Lung (tissue), 12 donors: ENCODE results near the gene XXYLT1. TPM values are rescaled to one million over a fixed set of nuclear protein-coding genes. Genes with fewer than 3 reads are reported as not detected.
A peak's percentile ranks its signal among the peaks of the same experiment; 100 is the strongest.

ENCODE experiments used
- ATAC-seq: fragments of 200-7000 bp; cut with Tn5 transposase; one replicate; pipeline ENCODE4 v1.9.1; 2020; ENCODE audit warnings: moderate number of reproducible peaks; ENCODE audit not compliant: insufficient read depth, low FRiP score
- DNase-seq, 3 donors: peaks; one replicate each; pipeline ENCODE4 v3.0.0-alpha.2; 2013 to 2017
- H3K27ac ChIP-seq, 2 donors: one replicate each; pipeline ENCODE4 v1.5.1; 2013; ENCODE audit warnings: mild to moderate bottlenecking in 2 of 2, moderate library complexity in 2 of 2, control low read depth in 1 of 2, inconsistent platforms in 1 of 2, low read depth in 1 of 2, low read length in 1 of 2
- H3K27me3 ChIP-seq, 3 donors: one replicate each; pipeline ENCODE4 v1.5.1; 2013; ENCODE audit warnings: low read length in 2 of 3; ENCODE audit not compliant: control insufficient read depth in 3 of 3, insufficient read depth in 3 of 3
- H3K36me3 ChIP-seq, 4 donors: one replicate each; pipeline ENCODE4 v1.5.1; 2013; ENCODE audit warnings: low read length in 4 of 4, mild to moderate bottlenecking in 1 of 4, moderate library complexity in 1 of 4; ENCODE audit not compliant: control insufficient read depth in 4 of 4, insufficient read depth in 4 of 4
- H3K4me1 ChIP-seq, 5 donors: one replicate each; pipeline ENCODE4 v1.5.1; 2013; ENCODE audit warnings: low read length in 5 of 5, mild to moderate bottlenecking in 2 of 5, moderate library complexity in 1 of 5; ENCODE audit not compliant: control insufficient read depth in 5 of 5, insufficient read depth in 5 of 5
- H3K4me3 ChIP-seq: one replicate; pipeline ENCODE4 v1.5.1; 2013; ENCODE audit warnings: mild to moderate bottlenecking, control low read depth, moderate library complexity
- H3K9ac ChIP-seq, 2 donors: one replicate each; pipeline ENCODE4 v1.5.1; 2013; ENCODE audit warnings: low read length in 2 of 2, control low read depth in 1 of 2; ENCODE audit not compliant: insufficient read depth in 1 of 2
- H3K9me3 ChIP-seq, 4 donors: one replicate each; pipeline ENCODE4 v1.5.1; 2013; ENCODE audit warnings: low read length in 3 of 4, mild to moderate bottlenecking in 1 of 4, moderate library complexity in 1 of 4; ENCODE audit not compliant: control insufficient read depth in 4 of 4, insufficient read depth in 3 of 4
- CTCF ChIP-seq: IDR thresholded peaks from 2 replicates; pipeline ENCODE4 v1.5.1; 2012; ENCODE audit warnings: mild to moderate bottlenecking; ENCODE audit errors: control extremely low read depth, extremely low read depth
- WGBS, 2 donors: extraction: QIAGEN DNeasy Blood & Tissue Kit; methylation state at CpG; one replicate each; pipeline ENCODE4 v1.1.7; 2013; 5-methylcytosine and 5-hydroxymethylcytosine counted together
- polyA plus RNA-seq, 2 donors: library from polyadenylated mRNA; stranded (reverse); fragments of 200-250 nt; gene quantifications; one replicate each; pipeline ENCODE4 v1.2.1, GENCODE V29; 2013
- total RNA-seq, 2 donors: library from RNA; depleted of rRNA in 1 of 2; stranded (reverse); fragments of >200 nt in 1 of 2; gene quantifications; one replicate each; pipeline ENCODE4 v1.2.1, GENCODE V29; 2014 to 2021
- donor health status: control.
- donor health status: control.
- donor health status: Bipolar disorder and iron deficiency.
- donor health status: healthy.
- donor health status: DM: yes; HTN: yes; CAD: no.

XXYLT1 gene
- total and polyA plus RNA-seq, 4 donors: 4.7 to 15.4 (median 11.4) TPM

- Histone ChIP-seq H3K27ac (no peak overlapping the region), H3K4me3 (no peak overlapping the region), H3K36me3 (no peaks in the 10 kb centered on the region), H3K9me3 (no peaks in the 10 kb centered on the region), H3K27me3 (no peaks in the 10 kb centered on the region), H3K4me1 (peaks cover 0 to 16% (median 0%) of the 10 kb centered on the region in 5 donors), H3K9ac (no peak overlapping the region)
- TF ChIP-seq CTCF: no peak
- no peak for ATAC-seq
- DNase-seq: no peak
- WGBS, 2 donors: 97 to 98% methylated on average over 8 of the region's 8 CpGs
Observed at GRCh38 chr3:195248281-195248680, 22.7 kb downstream of the XXYLT1 start.

GRCh38 chr3:195247863-195248189, 23.1 kb downstream of the XXYLT1 start:
- H3K4me3 ChIP-seq: no peak overlapping the region
- ATAC-seq (no peak), DNase-seq (no peak)
- H3K27me3 ChIP-seq: no peaks in the 10 kb centered on the region
- H3K4me1 ChIP-seq: peaks cover 0 to 11% (median 0%) of the 10 kb centered on the region in 5 donors
- H3K27ac ChIP-seq: peak overlapping the region in 1 of 2 donors; percentile 41
- TF ChIP-seq CTCF: no peak
- WGBS, 2 donors: 80% methylated on average over 8 of the region's 8 CpGs
- H3K9me3 ChIP-seq: no peaks in the 10 kb centered on the region
- no peak overlapping the region for H3K9ac ChIP-seq
- H3K36me3 ChIP-seq: no peaks in the 10 kb centered on the region

- no peak for DNase-seq
- no peak overlapping the region for H3K9ac ChIP-seq
- peak overlapping the region in 1 of 2 donors; percentile 41 for H3K27ac ChIP-seq
- no peaks in the 10 kb centered on the region for H3K27me3 ChIP-seq
- peaks cover 0 to 6% (median 0%) of the 10 kb centered on the region in 5 donors for H3K4me1 ChIP-seq
- no peak for TF ChIP-seq CTCF
- H3K36me3 ChIP-seq: no peaks in the 10 kb centered on the region
- 89 to 92% methylated on average over 24 of the region's 24 CpGs for WGBS, 2 donors
- no peak overlapping the region for H3K4me3 ChIP-seq
- H3K9me3 ChIP-seq: no peaks in the 10 kb centered on the region
- ATAC-seq: no peak
Observed at GRCh38 chr3:195247086-195247862, 23.7 kb downstream of the XXYLT1 start.
